Calu3 (cell line): ENCODE measurements around the gene SCNN1G. TPM values are rescaled to one million over a fixed set of nuclear protein-coding genes. Genes with fewer than 3 reads are reported as not detected.

Source experiments
- BruUV-seq: library from RNA; stranded (reverse); fragments of 400-500 nt; replicated peaks from 2 replicates; lab custom pipeline; 2021; lab: Mats Ljungman, UMichigan
- CTCF ChIA-PET: fragments of 300-600 bp; sonication (Branson Sonifier 250); formaldehyde crosslinking; loops from one replicate; lab custom pipeline; 2022; ENCODE audit warnings: antibody characterized with exemption; lab: Charles Lee
- DNase-seq: peaks from one replicate; pipeline ENCODE4 v3.0.0; 2022
- H3K27ac Mint-ChIP-seq: one replicate; pipeline ENCODE4 v1.8.0; 2022; ENCODE audit warnings: mixed read lengths; ENCODE audit not compliant: unreplicated experiment
- H3K27me3 Mint-ChIP-seq: one replicate; pipeline ENCODE4 v1.8.0; 2022; ENCODE audit warnings: mixed read lengths; ENCODE audit not compliant: unreplicated experiment
- H3K36me3 Mint-ChIP-seq: one replicate; pipeline ENCODE4 v1.8.0; 2022; ENCODE audit warnings: mild to moderate bottlenecking, moderate library complexity, mixed read lengths; ENCODE audit not compliant: insufficient read depth, unreplicated experiment
- H3K4me1 Mint-ChIP-seq: one replicate; pipeline ENCODE4 v1.8.0; 2022; ENCODE audit warnings: mild to moderate bottlenecking, low read depth, mixed read lengths; ENCODE audit not compliant: unreplicated experiment
- H3K4me3 Mint-ChIP-seq: one replicate; pipeline ENCODE4 v1.8.0; 2022; ENCODE audit warnings: mild to moderate bottlenecking, low read depth, moderate library complexity, mixed read lengths; ENCODE audit not compliant: unreplicated experiment
- H3K9me3 Mint-ChIP-seq: one replicate; pipeline ENCODE4 v1.8.0; 2022; ENCODE audit warnings: low read depth, mixed read lengths; ENCODE audit not compliant: unreplicated experiment
- CTCF ChIP-seq: fragments of 200-600 bp; IDR thresholded peaks from one replicate; pipeline ENCODE4 v1.8.0; 2022; ENCODE audit warnings: antibody characterized with exemption; ENCODE audit not compliant: unreplicated experiment
- intact Hi-C: fragments of 100-400 bp; cut with micrococcal nuclease; formaldehyde crosslinking; loops from one replicate; pipeline ENCODE4 v1.10.0; 2022; ENCODE audit not compliant: unreplicated experiment
- total RNA-seq: library from RNA; stranded (reverse); gene quantifications from 2 replicates; pipeline ENCODE4 v1.2.3, GENCODE V29; 2022

SCNN1G gene
- total RNA-seq, 1 experiment from 2014 or later: not detected

DNA sequence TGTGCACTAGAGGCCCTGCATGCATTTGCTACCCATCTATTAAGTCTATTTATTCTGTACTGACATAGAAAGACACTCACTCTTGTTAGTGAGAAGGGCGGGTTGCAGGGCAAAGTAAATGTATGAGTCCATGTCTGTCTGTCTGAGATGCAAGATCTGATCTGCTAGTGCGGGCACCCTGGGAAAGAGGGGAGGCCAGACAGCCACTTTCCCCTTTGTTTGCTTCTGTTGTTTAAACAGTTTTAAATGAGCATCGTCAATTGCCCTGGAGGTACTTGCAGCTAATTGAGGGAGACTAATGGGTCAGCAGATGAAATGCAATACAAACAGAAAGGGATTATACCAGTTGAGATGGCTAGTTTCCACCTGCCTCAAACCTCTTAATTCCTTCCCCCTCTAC is 24.9 kb downstream of the SCNN1G start:
- no peaks in the 10 kb centered on the region for H3K9me3 Mint-ChIP-seq
- TF ChIP-seq CTCF: no peak
- no peak overlapping the region for H3K27ac Mint-ChIP-seq
- peaks cover 76% of the 10 kb centered on the region for H3K27me3 Mint-ChIP-seq
- intact Hi-C loops: no loop called here
- no peaks in the 10 kb centered on the region for H3K36me3 Mint-ChIP-seq
- no peak overlapping the region for H3K4me3 Mint-ChIP-seq
- CTCF ChIA-PET: interaction anchor here (0.5 kb wide), 1 partner anchor 19 kb away, joined by 3 read pairs; no protein-coding TSS in a partner anchor
- no TSS peak for BruUV-seq
- no peak for DNase-seq
- no peaks in the 10 kb centered on the region for H3K4me1 Mint-ChIP-seq

DNA sequence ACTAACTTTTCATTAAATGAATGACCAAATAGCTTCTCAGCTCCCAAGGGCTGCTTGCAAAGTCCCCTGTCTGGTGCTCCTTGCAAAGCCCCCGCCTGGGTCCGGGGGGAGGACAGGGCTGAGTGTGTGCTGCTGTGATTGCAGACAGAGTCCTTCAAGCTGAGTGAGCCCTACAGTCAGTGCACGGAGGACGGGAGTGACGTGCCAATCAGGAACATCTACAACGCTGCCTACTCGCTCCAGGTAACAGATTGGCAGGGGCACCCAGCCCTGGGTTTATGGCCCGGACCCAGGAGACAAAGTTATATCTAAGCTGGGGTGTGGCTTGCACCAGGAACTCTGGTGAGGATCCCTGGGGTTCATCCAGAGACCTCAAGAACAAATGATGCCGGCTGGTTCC is 27.1 kb downstream of the SCNN1G start:
- no peak for DNase-seq
- no peak for TF ChIP-seq CTCF
- Mint-ChIP-seq H3K4me3 (no peak overlapping the region), H3K4me1 (no peaks in the 10 kb centered on the region), H3K36me3 (no peaks in the 10 kb centered on the region), H3K9me3 (no peaks in the 10 kb centered on the region), H3K27me3 (peaks cover 80% of the 10 kb centered on the region), H3K27ac (no peak overlapping the region)
- CTCF ChIA-PET: interaction anchor here (0.6 to 2.1 kb wide), 2 partner anchors 11 to 22 kb away, joined by 5 to 8 read pairs; no protein-coding TSS in a partner anchor
- BruUV-seq: no TSS peak
- intact Hi-C loops: no loop called here

DNA sequence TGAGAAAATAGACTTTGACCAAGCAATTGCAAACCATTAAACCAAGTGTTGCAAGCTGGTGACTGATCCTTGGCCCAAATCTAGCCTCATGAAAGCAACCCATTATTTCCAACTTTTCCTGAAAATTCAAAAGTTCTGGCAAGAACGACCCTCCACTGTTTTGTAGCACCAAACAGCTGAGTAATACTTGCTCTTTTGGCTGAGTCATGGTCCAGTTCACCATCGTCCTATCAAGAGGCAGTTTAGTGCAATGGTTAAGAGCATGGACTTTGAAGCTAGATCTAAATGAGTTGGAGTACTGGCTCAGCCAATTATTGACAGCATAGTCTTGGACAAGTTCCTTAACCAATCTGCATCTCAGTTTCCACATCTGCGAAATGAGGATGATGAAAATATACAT is 31.3 kb downstream of the SCNN1G start:
- H3K9me3 Mint-ChIP-seq: no peaks in the 10 kb centered on the region
- H3K27me3 Mint-ChIP-seq: peaks cover 84% of the 10 kb centered on the region
- H3K4me3 Mint-ChIP-seq: no peak overlapping the region
- no peak overlapping the region for H3K27ac Mint-ChIP-seq
- no peaks in the 10 kb centered on the region for H3K36me3 Mint-ChIP-seq
- TF ChIP-seq CTCF: no peak
- no peaks in the 10 kb centered on the region for H3K4me1 Mint-ChIP-seq
- intact Hi-C loops: no loop called here
- DNase-seq: no peak
- CTCF ChIA-PET: no interaction called here
- no TSS peak for BruUV-seq

DNA sequence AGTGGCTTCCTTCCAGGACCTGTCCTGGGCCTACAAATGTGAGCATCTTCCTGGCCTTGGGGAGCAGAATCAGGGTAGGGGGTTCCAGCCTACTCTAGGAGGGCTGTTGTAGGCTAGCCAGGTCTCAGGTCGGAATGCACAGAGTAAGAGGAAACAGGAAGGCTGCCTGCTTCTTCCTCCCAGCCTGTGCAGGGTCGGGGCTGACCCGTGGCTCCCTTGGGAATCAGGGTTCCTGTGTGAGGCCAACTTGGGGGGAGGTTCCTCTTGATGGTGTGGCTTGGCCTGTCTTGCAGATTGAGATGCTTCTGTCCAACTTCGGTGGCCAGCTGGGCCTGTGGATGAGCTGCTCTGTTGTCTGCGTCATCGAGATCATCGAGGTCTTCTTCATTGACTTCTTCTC is 32.3 kb downstream of the SCNN1G start:
- Mint-ChIP-seq H3K4me1 (no peaks in the 10 kb centered on the region), H3K36me3 (no peaks in the 10 kb centered on the region), H3K4me3 (no peak overlapping the region), H3K27me3 (peaks cover 84% of the 10 kb centered on the region), H3K9me3 (no peaks in the 10 kb centered on the region), H3K27ac (no peak overlapping the region)
- no peak for DNase-seq
- no TSS peak for BruUV-seq
- CTCF ChIA-PET: no interaction called here
- no peak for TF ChIP-seq CTCF
- intact Hi-C loops: no loop called here
